AG09309 (cell line): ENCODE measurements around the gene GALNT10.

Experiments used
- DNase-seq: peaks from one replicate; pipeline ENCODE4 v3.0.0-alpha.2; 2010; ENCODE audit warnings: low read depth
- H3K4me3 ChIP-seq: 2 replicates; pipeline ENCODE4 v1.5.1; 2011; ENCODE audit warnings: mild to moderate bottlenecking, low read depth, low read length, moderate library complexity; ENCODE audit not compliant: control insufficient read depth
- TF ChIP-seq, protein P1 (sequence below): IDR thresholded peaks from 2 replicates; pipeline ENCODE4 v1.5.1; 2011; ENCODE audit warnings: mild to moderate bottlenecking, low read depth, low read length, inconsistent platforms; ENCODE audit not compliant: insufficient read depth, control insufficient read depth; ENCODE audit errors: missing control alignments

The GALNT10 gene

GRCh38 chr5:154260224-154260927, 69.8 kb downstream of the GALNT10 start:
- DNase-seq, result no peak
- no peak overlapping the region for H3K4me3 ChIP-seq
- TF ChIP-seq, protein P1, sequence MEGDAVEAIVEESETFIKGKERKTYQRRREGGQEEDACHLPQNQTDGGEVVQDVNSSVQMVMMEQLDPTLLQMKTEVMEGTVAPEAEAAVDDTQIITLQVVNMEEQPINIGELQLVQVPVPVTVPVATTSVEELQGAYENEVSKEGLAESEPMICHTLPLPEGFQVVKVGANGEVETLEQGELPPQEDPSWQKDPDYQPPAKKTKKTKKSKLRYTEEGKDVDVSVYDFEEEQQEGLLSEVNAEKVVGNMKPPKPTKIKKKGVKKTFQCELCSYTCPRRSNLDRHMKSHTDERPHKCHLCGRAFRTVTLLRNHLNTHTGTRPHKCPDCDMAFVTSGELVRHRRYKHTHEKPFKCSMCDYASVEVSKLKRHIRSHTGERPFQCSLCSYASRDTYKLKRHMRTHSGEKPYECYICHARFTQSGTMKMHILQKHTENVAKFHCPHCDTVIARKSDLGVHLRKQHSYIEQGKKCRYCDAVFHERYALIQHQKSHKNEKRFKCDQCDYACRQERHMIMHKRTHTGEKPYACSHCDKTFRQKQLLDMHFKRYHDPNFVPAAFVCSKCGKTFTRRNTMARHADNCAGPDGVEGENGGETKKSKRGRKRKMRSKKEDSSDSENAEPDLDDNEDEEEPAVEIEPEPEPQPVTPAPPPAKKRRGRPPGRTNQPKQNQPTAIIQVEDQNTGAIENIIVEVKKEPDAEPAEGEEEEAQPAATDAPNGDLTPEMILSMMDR, result no peak

DNA sequence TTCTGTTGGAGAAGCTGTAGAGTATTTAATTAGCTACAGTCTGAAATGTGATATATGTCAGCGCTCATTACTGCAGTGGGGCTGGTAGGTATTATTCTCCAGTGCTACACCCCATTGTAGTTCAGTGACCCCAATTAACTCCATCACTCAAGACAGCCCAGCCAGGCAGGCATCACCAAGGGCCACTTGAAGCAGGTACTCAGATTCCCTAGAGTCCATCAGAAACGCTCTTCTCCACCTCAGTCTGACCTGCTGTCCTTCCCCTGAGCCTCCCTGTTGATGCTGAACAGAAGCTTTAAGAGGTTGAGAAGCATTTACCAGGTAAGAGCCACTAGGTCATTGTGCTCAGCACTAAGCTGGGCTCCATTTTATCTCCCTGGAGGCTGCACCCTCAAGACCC, 71.8 kb downstream of the GALNT10 start:
- DNase-seq, result no peak
- TF ChIP-seq, protein P1, result no peak
- no peak overlapping the region for H3K4me3 ChIP-seq

- no peak for DNase-seq
- TF ChIP-seq, protein P1, result no peak
- H3K4me3 ChIP-seq, result no peak overlapping the region
Measured at GRCh38 chr5:154264549-154265196, 74.1 kb downstream of the GALNT10 start.

DNA sequence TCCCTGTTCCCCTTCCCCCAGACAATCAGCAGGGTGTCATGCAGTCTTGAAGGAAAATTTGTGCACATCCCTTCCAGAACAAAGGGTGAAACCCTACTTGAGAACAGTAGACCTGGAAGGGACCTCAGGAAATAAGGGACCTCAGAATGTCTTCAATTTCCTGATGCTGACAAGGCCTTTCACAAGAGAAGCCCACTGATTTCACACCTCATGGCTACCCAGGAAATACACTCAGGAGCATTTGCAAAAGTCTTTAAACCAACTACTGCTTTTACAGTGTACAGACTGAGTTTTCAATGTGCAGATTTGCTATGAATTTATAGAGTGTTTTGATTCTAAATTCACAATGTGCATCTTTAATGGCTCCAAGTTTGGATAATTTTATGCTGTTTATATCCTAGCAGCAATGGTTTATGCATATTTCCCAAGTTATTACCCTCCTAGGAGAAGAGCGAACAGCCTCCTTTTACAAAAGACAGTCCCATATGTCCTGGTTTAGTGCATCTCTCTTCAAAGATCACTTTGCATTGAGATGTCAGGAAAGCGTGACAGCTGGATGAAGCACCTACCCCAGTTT, 74.8 kb downstream of the GALNT10 start:
- H3K4me3 ChIP-seq, result no peak overlapping the region
- TF ChIP-seq, protein P1, result no peak
- DNase-seq, result no peak

DNA sequence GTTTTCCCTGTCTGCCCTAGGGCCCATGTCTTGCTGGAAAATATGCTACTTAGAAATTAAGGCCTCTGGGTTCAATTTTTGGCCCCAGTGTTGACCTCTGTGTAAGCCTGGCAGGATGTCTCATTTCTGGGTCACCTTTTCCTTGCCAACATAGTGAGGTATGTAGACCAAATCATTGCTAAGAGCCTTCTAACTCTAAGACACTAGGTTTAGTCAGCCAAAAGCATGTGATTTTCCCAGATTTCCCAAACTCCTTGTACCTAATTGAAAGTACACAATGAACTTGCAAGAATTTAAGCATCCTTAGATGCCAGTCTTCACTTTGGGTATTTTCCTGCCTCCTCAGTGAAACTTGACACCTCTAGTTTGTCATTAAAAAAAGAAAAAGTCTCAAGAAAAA, 77.0 kb downstream of the GALNT10 start:
- TF ChIP-seq, protein P1, result no peak
- DNase-seq, result no peak
- no peak overlapping the region for H3K4me3 ChIP-seq

- DNase-seq, result no peak
- no peak overlapping the region for H3K4me3 ChIP-seq
- TF ChIP-seq, protein P1, result no peak
Measured at GRCh38 chr5:154268073-154268472, 77.5 kb downstream of the GALNT10 start.
